Measurements from ENCODE around the gene PDE7B. TPM values are rescaled to one million over a fixed set of nuclear protein-coding genes. Genes with fewer than 3 reads are reported as not detected.

Gene PDE7B
- total RNA-seq, 2 donors from 2014 or later: 10.3 TPM

DNA sequence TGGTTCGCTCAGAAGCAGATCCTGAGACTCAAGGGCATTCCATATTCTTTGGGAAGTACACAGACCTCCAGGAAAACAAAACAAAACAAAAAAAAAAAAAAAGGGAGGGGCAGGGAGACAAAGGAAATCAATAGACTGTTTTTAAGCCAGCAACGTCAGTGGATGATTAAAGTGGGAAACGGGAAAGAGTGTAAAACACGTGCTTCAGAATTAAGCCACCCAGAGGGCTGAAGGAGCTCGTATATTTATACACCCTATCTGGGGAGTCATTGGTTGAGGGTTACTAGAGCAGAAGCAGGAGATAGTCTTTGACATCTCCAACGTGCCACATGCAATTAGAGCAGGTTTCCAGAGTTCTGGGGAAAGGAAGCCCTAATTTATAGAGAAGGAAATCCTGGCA lies 26.2 kb downstream of the PDE7B start:
- intact Hi-C loops (cut with DNase I): no loop called here
- ATAC-seq (no peak), DNase-seq (no peak)

DNA sequence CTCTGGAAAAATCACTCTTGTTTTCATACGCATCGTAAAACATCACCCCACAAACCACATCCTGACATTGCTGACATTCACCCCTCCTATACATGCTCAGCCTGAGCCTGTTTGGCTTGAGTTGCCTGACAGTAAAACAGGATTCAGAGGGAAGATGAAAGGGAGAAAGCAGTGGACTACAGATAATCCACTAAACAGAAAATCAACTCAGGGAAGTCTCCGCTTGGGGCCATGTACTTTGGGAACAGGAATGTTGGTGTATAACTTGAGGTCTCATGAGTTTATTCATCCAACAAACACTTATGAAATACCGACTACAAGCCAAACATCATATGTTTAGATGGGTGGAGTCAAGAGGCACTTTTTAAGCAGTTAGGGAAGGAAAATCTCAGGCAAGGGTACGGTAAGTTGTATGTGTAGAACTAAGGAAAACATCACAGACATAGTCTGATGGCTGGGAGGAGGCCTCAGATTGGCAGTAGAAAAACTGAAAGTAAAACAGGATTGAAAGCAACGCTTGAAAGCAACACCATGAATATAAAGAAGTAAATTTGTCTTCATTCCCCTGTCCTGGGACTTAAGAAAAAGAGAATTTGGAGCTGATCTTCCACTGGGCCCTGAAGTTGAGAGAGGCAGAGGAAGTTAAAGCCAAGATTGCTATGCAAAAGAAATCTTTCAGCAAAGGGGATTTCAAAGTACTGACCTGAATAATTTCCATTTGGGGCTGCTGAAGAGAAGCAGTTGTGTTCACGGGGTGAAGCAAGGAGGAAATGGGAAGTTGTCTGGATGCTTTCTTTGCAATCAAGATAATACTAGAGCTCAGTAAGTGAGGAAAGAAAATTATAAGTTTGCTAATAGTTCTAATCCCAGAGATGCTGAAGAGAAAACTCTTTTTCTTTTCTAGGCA lies 28.8 kb downstream of the PDE7B start:
- no peak for DNase-seq
- peak; percentile 47 to 63 for ATAC-seq
- intact Hi-C loops (cut with DNase I): no loop called here

DNA sequence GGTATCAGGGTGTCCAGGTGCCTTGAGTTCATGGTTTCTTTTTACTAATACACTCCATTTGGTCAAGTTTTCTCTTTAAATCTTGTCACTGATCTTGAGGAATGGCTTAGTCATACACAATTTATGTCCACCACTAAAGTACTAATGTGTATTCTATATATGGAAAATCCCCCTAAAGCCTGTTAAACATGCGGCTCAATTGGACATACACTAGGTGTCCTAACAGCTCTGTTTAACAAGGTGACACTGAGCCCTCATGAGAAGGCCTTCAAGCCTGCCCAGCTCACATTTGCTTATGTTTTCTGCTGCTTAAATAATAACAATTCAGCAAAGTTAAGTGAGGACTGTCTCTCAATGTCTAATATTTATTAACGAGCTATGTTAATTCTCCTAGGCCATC lies 31.5 kb downstream of the PDE7B start:
- no peak for DNase-seq
- ATAC-seq: no peak
- intact Hi-C loops (cut with DNase I): no loop called here

DNA sequence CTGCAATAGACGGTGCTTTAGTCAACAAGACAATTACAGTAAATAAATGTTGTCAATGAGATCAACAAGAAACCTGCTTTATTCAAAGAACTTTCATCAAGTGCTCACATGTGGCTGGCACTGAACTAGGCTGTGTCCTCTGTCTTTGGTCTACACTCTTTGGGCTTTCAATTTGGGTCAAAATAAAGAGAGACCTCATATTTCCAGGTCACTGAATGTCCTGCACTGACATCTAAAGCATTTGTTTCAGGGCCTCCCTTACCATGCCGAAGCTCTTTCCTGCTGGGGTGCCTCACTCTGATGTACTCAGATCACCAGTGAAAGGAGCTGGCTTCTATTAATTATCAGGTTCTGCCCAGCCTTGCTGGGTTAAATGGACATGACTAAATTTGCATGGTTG lies 32.0 kb downstream of the PDE7B start:
- ATAC-seq (no peak), DNase-seq (no peak)
- intact Hi-C loops (cut with DNase I): no loop called here

DNA sequence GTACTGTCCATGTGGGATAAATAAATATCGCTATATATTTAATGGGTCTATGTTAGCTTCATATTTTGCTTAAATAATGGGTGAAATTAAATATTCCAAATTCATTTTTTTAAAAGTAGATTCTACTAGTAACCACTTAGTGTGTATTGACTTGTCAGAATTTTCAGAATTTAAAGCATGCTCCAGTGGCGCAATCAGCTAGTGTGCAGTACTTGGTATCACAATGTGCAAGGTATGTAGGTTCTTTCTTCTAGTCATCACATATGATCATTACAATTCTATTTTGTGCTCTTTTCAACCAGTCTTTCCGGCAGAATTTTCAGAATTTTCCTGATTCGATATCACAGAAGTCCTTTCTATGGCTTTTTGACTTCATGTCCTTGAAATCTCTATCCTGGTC lies 32.6 kb downstream of the PDE7B start:
- intact Hi-C loops (cut with DNase I): no loop called here
- DNase-seq: no peak
- no peak for ATAC-seq

DNA sequence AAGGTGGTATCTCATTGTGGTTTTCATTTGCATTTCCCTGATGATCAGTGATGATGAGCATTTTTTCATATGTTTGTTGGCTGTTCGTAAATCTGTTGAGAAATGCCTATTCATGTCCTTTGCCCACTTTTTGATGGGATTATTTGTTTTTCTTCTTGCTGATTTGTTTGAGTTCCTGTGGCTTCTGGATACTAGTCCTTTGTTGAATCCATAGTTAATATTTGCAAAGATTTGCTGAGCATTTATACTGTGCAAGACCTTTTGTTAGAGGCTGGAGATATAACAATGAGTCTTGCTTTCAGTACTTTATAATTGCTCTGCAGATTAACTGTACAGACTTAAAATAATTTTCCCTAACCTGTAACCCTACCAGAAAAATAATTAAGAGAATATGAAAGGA lies 35.6 kb downstream of the PDE7B start:
- no peak for ATAC-seq
- intact Hi-C loops (cut with DNase I): no loop called here
- DNase-seq: no peak

DNA sequence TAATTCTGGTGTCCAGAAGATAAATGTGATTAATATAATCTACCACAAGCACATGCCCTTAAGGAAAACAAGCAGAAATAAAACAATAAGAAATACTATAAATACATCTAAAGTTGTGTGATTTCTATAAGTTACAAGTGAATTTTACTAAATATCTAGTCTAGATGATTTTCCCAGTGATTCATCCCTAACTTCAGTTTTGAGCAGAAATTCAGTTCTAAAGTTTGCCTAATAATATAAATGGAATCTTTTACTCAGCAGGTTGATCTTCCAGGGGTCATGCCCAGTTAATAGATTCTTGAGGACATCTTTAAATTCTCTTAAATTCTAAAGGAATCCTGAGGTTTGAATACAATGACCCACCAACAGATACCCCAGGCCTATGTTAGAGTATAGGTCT lies 37.3 kb downstream of the PDE7B start:
- intact Hi-C loops (cut with DNase I): no loop called here
- DNase-seq (no peak), ATAC-seq (no peak)

DNA sequence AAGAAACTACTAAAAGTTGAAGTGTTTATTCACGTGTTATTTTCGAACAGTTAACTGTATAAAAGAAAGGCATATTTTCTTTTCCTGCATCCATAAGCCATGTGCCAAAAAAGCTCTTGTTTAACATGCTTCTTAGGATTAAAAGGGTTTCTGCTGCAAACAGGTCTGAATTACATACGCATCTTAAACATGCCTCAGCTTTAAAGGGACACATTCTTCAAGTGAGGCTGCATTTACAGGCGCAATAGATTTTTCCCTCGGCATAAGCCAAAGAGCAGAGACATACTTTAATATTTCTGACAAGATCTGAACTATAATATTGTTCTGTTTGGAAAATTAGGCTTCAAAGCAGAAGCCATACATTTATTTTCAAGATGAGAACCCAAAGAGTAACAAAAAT lies 39.4 kb downstream of the PDE7B start:
- DNase-seq: no peak
- ATAC-seq: no peak
- intact Hi-C loops (cut with DNase I): no loop called here

DNA sequence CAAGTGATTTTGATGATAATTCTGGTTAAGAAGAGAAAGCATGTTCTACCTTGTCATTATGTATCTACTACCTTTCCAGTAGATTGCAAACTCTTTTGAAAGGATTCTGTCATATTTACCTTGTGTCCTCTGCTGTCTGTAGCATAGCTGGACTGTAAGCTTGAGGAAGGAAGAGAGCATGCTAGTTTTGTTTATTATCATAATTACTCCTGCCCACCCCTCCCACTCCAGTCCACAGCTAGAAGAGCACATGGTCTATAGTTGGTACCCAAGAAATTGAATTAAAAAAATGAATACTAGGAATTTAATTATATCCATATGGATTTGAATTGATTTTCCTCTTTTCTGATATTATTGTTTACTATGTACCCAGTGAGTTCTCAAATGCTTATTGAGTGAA lies 40.2 kb downstream of the PDE7B start:
- intact Hi-C loops (cut with DNase I): no loop called here
- no peak for DNase-seq
- ATAC-seq: no peak

DNA sequence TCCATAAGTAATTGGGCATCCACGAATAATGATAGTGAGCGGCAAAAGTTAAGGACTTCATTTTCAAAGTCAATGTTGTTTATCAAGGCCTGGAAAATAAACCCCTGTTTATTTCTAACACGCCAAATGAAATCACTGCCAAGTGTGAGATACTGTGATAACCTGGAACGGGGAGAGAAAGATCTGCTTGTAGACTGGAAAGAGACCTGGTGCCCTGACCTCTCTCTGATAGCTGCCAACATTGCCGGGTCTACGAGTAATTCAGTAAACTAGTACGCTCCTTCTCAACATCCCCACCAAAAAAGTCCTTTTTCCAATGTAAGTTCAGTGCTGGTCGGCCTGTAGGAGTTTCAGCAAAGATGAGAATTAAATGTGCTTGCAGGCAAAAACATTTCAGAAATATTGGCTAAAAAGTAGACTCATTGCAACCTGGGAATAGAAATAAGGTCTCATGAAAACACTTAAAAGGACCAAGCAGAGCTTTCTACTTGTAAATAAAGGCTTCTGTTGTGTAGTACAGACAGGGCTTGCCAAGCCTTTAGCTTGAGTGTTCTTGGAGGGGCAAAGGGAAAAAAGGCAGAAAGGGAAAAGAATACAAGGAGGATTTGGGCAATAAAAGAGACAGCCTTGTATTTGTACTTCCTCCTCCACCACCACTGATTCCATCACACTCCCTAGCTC lies 43.9 kb downstream of the PDE7B start:
- ATAC-seq (no peak), DNase-seq (no peak)
- intact Hi-C loops (cut with DNase I): no loop called here

DNA sequence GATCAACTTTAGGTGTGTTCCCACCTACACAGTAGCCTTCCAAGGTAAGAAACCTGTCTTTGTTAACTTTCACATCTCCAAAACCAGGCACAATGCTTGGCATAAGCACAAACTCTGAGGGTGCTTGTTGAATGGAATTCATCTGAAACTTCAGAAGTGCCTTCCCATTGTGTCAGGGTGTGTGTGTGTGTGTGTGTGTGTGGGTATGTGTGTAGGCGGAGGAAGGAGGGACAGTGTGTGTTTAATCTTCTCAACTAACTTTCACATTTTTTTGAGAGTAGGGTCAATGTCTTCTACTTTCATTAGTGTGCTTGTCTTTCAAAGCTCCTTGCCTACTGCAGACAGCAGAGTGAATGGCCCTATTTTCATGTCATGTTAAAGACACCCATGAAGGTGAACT lies 45.6 kb downstream of the PDE7B start:
- no peak for ATAC-seq
- intact Hi-C loops (cut with DNase I): no loop called here
- DNase-seq: no peak

DNA sequence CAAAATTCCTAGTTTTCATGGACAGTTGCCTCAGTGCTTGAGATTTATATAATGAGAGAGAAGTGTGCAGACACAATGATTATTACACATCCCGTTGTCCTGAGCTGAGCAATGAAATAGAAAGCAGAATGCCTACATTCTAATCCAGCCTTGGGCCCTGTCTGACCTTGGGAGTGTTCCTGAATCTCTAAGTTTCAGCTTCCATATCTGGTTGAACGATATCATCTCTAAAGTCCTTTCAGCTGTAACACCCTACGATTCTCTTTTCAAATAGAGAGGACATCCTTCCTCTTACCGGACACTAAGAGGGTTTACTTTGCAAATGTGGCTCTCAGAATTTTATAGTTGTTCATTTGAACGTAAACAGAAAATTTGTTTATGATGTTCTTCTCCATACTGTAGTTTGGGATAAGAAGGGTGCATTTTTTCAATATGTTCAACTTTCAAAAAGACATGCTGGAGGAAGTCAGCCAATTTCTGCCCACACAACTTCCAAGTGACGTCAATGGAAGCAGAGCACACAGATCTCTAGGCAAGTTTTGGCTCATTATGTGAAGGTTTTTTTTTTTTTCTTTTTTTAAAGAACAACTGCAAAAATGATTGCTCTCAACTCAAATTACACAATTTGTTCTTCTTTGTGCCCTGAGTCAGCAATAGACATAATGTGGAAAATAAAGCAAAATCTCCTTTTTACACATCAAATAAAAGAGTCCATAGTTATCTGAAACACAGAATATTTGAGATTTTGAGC lies 50.4 kb downstream of the PDE7B start:
- intact Hi-C loops (cut with DNase I): no loop called here
- peak; percentile 58 for DNase-seq

DNA sequence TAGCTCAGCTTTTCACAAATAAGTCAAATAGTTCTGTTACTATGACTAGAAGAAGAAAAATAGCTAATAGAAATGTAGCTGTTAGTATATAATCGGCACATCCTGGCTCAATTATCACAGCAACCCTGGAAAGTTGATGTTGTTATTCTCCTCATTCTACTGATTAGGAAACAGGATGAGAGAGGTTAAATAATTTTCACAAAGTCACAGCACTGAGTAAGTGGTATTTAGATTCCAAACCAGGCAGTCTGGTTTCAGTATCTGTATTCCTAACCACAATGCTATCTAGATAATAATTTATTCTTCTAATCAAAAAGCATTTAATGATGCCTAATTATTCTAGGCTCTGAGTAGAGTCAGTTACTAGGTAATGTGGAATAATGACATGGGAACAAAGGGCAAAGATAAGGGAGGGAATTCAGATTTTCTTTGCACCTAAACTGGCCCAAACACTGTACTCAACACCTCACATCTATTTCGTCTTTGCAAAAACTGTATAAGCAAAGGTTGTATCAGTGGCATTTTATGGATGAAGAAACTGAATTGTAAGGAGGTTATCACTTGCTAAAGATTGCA lies 51.3 kb downstream of the PDE7B start:
- intact Hi-C loops (cut with DNase I): no loop called here
- ATAC-seq: peak in 1 of 2 donors; percentile 62
- no peak for DNase-seq

More for the DNA sequence above, 50.4 kb downstream of the PDE7B start:
- peak; percentile 79 to 89 for ATAC-seq

DNA sequence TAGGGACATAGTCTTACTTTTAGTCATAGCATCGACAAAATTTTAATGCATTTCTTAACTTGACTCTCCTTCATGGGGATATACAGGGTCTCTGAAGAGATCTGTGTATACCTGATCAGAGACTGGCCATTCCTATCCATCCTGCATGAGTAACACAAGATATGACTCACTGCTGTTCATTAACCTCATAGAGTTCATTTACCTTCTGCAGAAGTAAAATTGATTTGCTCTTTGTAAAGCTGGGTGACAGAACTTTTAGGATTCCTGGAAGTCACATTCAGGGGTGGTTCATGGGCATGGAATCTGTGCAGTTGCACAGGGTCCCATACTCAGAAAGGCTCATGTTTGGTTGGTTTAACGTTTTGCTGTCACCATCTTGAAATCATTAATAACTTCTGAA lies 53.2 kb downstream of the PDE7B start:
- intact Hi-C loops (cut with DNase I): no loop called here

DNA sequence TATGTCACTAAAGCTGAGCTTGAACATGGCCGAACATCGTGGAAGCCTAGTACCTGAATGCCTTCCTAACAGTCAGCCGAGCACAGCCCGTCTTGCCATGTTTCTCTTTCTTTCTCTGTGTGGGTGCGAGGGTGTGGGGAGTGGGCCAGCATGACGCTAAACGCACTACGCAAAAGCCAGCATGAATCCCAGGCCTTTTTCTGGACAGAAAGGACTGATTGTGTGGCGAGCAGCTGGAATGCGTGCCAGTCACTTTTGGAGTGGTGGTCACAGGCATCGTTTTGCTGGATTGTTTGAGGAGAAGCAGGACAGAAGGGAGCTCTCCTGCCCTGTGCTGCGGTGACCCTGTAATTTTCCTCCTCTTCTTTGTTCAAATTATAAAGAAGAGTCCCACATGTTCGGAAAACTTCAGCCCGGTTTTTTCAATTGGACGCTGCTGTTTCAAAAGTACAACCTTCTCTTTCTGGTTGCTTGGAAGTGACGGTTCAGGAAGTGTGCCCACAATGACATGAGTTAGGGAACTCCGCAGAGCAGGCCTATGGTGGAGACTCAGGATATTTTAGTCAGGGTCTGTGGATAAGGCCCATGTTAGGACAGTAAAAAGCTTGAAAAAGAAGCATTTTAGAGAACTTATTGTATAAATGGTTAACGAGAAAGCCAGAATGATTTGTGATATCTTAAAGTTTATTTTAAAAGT lies 54.3 kb downstream of the PDE7B start:
- DNase-seq (no peak), ATAC-seq (no peak)
- intact Hi-C loops (cut with DNase I): no loop called here

More for the DNA sequence above, 53.2 kb downstream of the PDE7B start:
- no peak for ATAC-seq
- no peak for DNase-seq

DNA sequence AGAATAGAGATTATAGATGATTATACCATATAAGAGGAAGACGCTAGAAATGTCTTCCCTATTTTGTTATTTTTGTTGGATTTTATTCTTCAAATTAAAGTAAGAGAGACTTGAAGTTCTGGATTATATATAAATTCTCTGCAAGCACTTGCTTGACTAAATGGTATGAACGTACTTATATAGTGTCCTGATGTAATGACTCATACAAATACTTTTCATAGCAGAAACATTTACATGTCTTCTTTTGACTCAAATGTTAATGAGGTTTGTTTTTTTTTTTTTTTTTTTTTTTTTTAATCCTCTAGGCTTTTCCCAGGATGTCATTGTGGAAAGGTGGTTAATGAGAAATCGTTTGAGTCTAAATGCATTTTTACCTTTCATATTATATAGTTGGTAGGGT lies 55.0 kb downstream of the PDE7B start:
- intact Hi-C loops (cut with DNase I): no loop called here
- ATAC-seq: no peak

DNA sequence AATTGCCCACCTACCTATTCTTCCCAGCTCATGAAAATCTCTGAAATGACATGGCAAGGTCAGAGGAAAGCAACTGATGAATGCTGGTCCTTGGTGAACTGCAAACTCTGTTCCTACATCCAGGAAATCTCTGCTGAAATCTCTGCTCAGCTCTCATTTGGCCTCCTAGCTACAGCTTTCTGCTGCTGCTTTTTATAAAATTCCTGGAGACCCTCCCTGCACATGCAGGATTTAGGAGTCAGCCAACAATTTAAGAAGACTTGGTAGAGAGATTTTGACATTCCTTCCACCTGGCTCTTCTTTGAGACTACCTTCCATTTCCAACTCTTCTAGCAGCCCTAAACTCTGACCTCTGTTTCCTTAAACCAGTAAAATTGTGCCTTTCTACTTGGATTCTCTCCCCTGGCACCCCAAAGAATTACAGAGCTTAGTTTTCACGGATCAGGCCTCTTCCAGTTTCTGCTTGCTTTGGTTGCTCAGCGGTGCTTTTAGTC lies 55.5 kb downstream of the PDE7B start:
- ATAC-seq (no peak), DNase-seq (no peak)
- intact Hi-C loops (cut with DNase I): no loop called here

More for the DNA sequence above, 55.0 kb downstream of the PDE7B start:
- no peak for DNase-seq

DNA sequence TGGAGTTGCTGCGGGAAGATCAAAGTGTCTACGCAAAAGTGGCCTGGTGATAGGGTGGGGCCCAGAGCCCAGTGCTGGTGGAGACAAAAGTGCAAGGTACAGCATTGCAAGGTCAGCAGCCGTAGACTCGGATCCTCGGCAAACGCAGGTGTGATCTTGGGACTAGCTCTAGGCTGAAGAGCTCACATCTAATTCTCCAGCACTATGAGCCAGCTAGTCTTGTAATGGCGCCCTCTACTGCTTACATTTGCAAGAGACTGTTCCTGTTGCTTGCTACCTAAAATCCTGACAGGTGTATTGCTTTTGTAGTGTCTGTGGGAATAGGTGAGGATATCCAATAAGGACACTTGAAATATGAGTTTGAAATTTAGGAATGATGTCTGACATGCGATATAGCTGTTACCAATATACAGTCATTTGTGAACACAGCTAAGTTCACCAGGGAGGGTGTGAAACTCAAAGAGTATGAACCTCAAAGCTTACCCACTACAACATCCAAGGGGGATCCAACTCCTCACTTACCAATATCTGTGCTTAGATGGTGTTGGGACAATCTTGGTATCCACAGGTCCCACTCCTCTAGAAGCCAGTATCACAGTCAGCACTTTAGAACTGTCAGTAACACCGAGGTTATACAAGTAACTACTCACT lies 58.4 kb downstream of the PDE7B start:
- DNase-seq (peak; percentile 21), ATAC-seq (peak in 1 of 2 donors; percentile 53)
- intact Hi-C loops (cut with DNase I): no loop called here
